CD4-positive, alpha-beta T cell treated with Interleukin-4 for 4 hours (primary cell): ENCODE measurements around the gene BMAL1.

Source experiments
- DNase-seq: peaks from one replicate; pipeline ENCODE4 v3.0.0-alpha.2; 2020

BMAL1 gene

GRCh38 chr11:13346470-13346869, 68.9 kb downstream of the BMAL1 start:
- no peak for DNase-seq

- DNase-seq: no peak
Measured at GRCh38 chr11:13347901-13348300, 70.3 kb downstream of the BMAL1 start.

GRCh38 chr11:13348305-13348704, 70.7 kb downstream of the BMAL1 start:
- DNase-seq: no peak

GRCh38 chr11:13349046-13349445, 71.5 kb downstream of the BMAL1 start:
- no peak for DNase-seq

- no peak for DNase-seq
Measured at GRCh38 chr11:13349581-13349980, 72.0 kb downstream of the BMAL1 start.

GRCh38 chr11:13352711-13353110, 75.1 kb downstream of the BMAL1 start:
- no peak for DNase-seq

GRCh38 chr11:13354335-13354734, 76.7 kb downstream of the BMAL1 start:
- no peak for DNase-seq

GRCh38 chr11:13355191-13355590, 77.6 kb downstream of the BMAL1 start:
- no peak for DNase-seq

GRCh38 chr11:13357232-13357631, 79.6 kb downstream of the BMAL1 start:
- no peak for DNase-seq

GRCh38 chr11:13358596-13359270, 81.1 kb downstream of the BMAL1 start:
- DNase-seq: no peak

GRCh38 chr11:13362596-13363109, 85.1 kb downstream of the BMAL1 start:
- DNase-seq: no peak

GRCh38 chr11:13364388-13364787, 86.8 kb downstream of the BMAL1 start:
- no peak for DNase-seq

GRCh38 chr11:13366266-13367026, 88.9 kb downstream of the BMAL1 start:
- DNase-seq: no peak

GRCh38 chr11:13367115-13367514, 89.5 kb downstream of the BMAL1 start:
- no peak for DNase-seq

- DNase-seq: no peak
Measured at GRCh38 chr11:13368041-13368446, 90.5 kb downstream of the BMAL1 start.

GRCh38 chr11:13373216-13373615, 95.6 kb downstream of the BMAL1 start:
- DNase-seq: no peak

GRCh38 chr11:13375798-13376197, 98.2 kb downstream of the BMAL1 start:
- DNase-seq: no peak

- DNase-seq: no peak
Measured at GRCh38 chr11:13376402-13376801, 98.8 kb downstream of the BMAL1 start.

GRCh38 chr11:13376838-13377237, 99.2 kb downstream of the BMAL1 start:
- DNase-seq: no peak

GRCh38 chr11:13378316-13378715, 100.7 kb downstream of the BMAL1 start:
- DNase-seq: no peak

GRCh38 chr11:13380731-13381130, 103.1 kb downstream of the BMAL1 start:
- DNase-seq: no peak

GRCh38 chr11:13382751-13383150, 105.2 kb downstream of the BMAL1 start:
- no peak for DNase-seq

GRCh38 chr11:13384908-13385640, 107.5 kb downstream of the BMAL1 start:
- DNase-seq: peak; percentile 20

- no peak for DNase-seq
Measured at GRCh38 chr11:13386567-13386966, 109.0 kb downstream of the BMAL1 start.
